HG02588 (cell line): ENCODE measurements around the gene TSPAN17.
"Not testable (repeated sequence)": the region's sequence is repeated elsewhere in the genome, so short reads cannot be mapped to it uniquely, and the experiment has no call there.

Experiments
- ATAC-seq: cut with Tn5 transposase; IDR thresholded peaks from one replicate; pipeline ENCODE4 v1.9.1; 2021; ENCODE audit warnings: mild to moderate bottlenecking, moderate library complexity; ENCODE audit not compliant: unreplicated experiment

Gene TSPAN17, protein sequence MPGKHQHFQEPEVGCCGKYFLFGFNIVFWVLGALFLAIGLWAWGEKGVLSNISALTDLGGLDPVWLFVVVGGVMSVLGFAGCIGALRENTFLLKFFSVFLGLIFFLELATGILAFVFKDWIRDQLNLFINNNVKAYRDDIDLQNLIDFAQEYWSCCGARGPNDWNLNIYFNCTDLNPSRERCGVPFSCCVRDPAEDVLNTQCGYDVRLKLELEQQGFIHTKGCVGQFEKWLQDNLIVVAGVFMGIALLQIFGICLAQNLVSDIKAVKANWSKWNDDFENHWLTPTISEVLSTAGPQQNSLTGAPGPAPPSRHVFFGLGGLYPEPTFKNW

DNA sequence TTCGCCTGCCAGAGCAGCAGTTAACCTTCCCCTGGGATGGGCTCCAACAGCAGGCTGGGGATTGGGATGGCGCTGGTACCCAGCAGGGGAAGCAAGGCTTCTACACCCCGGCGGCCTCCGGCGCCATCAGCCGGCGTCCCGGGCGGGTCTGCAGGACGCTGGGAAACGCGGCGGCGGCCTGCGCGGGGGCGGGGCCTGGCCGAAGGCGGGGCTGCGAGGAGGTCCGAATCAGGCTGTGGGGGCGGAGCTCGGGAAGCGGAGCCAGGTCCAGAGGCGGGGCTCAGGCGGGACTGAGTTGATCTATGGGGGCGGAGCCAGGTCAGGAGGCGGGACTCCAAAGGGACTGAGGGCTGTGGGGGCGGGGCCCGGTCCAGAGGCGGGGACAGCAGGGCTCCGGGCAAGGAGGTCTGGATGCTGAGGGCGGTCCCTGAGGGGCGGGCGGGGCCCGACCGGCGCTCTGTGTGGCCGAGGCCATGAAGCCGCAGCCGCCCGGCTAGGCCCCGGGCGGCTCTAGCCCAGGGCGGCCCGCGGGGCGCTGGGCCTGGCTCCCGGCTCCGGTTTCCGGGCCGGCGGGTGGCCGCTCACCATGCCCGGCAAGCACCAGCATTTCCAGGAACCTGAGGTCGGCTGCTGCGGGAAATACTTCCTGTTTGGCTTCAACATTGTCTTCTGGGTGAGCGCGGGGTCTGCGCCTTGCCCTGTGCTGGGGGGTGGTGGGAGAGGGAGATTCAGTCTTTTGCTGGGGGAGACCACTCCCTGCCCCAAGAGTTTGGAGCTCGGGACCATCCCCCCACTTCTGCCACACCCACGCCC lies at the start of gene TSPAN17:
Gene TSPAN17, plus strand, starts transcription at position 455 of the 813 bp plus-strand sequence. Its CDS starts 132 bp downstream, at position 587.
- peak; percentile 91 for ATAC-seq

DNA sequence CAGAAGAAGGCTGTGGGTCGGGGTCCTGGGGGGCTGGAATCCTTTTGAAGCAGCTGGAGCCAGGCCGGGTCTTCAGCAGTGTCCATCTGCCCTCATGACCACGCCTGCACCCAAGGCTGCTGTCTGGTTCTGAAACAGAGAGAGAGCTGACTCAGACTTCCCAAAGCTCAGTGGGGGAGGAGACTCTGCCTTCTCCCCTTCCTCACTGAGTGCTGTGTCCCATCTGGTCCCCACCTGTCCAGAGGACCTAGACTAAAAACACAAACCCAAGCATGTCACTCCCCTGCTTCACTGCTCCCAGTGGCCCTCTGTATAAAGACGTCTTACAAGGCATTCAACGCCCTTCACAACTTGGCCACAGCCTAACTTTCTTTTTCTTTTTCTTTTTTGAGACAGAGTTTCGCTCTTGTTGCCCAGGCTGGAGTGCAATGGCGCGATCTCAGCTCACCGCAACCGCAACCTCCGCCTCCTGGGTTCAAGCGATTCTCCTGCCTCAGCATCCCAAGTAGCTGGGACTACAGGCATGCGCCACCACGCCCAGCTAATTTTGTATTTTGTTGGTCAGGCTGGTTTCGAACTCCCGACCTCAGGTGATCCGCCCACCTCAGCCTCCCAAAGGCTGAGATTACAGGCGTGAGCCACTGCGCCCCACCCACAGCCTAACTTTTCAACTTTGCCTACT lies 47.4 kb upstream of the TSPAN17 start:
- ATAC-seq: not testable (repeated sequence)

- ATAC-seq: no peak
These were observed 45.3 kb upstream of the TSPAN17 start for GRCh38 chr5:176601901-176602482.

- no peak for ATAC-seq
These were observed 44.2 kb upstream of the TSPAN17 start for GRCh38 chr5:176603091-176603490.

GRCh38 chr5:176606032-176606431 lies 41.3 kb upstream of the TSPAN17 start:
- ATAC-seq: no peak

- ATAC-seq: no peak
These were observed 40.4 kb upstream of the TSPAN17 start for GRCh38 chr5:176606875-176607274.

- ATAC-seq: no peak
These were observed 39.1 kb upstream of the TSPAN17 start for GRCh38 chr5:176608142-176608705.

DNA sequence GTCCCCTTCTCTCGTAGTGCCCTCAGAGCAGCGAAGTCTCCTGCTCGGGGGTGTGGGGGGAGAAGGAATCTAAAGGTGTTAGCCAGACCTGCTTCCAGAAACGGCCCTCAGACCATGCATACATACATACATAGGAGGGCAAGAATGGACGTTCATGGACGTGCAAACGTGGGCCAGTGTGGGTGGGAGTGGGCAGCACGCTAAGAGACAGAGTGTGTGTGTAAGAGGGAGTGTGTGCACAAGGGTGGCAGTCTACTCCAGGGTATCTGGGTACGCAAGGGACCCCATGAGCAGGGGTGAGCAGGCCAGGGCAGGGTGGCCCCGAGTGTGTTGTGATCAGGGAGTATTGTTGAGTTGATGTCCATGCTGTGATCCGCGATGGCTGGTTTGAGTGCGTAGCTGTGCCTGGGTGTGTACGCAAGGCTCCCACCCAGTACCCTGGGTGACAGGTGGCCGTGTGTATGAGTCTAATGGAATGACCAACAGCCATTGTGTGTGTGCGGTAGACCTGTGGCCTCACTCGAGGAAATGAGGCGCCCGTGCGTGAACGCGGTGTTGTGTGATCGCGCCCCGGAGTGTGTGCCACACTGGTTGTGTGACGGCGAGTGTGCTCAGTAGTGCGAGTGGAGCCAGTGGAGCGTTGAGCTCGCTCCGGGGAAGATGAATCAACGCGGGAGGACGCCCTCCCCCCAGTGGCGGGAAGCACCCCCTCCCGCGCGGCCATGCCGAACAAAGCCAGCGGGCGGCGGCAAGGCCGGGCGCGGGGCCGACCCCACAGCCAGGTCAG lies 38.2 kb upstream of the TSPAN17 start:
- ATAC-seq: peak; percentile 15

DNA sequence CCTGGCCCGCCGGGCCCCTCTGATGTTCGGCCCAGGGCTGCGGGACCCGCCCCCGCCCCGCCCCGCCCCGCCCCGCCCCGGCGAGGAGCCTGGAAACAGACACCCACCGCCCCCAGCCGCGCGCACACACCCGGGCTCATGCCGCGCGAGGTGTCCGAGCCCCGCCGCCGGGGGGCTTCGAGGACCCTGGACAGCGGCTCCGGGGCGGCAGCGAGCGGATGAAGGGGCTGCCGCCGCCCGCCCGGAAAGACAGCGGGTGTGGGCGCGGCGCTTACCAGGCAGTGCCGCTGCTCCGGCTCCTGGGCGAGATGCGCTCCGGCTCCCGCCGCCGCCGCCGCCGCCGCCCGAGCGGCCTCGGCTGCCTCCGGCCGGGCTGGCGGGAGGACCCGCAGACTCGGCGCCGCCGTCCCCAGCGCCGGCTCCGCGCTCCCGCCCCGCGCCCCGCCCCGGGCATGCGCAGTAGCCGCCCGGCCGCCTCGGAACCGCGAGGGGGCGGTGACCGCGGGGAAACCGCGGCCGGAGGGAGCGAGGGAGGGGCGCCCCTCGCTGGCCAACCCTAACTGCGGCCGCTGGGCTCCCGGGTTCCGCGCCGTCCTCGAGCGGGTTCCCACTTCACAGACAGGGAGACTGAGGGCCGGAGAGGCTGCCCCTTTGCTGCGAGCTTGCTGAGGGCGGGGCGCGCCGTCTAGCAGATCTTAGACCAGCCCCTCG lies 37.4 kb upstream of the TSPAN17 start, which contains the start of gene GPRIN1:
Gene GPRIN1, minus strand, starts transcription at position 433 of the 711 bp plus-strand sequence. CDS start 10,322 bp downstream, outside the sequence.
- peak; percentile 74 for ATAC-seq

- ATAC-seq: peak; percentile 10
These were observed 36.9 kb upstream of the TSPAN17 start for GRCh38 chr5:176610435-176610773.

DNA sequence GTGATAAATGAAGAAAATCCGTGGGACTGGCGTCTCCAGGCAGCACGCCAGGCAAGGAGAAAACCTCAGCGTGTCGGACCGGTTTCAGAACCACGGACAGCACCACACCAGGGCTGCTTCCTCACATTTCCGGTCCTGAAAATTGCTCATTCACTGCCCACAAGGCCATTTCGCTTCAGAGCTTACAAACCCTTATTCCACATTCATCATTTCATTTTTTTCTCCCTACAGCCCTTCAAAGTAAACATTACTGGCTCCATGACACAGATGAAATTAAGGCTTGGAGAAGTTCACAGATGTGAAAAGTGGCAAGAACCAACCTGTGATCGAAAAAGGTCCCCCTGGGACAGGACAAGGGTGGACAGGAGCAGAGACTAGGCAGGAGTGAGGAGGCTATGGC lies 35.8 kb upstream of the TSPAN17 start:
- ATAC-seq: no peak

GRCh38 chr5:176612008-176612407 lies 35.3 kb upstream of the TSPAN17 start:
- no peak for ATAC-seq

DNA sequence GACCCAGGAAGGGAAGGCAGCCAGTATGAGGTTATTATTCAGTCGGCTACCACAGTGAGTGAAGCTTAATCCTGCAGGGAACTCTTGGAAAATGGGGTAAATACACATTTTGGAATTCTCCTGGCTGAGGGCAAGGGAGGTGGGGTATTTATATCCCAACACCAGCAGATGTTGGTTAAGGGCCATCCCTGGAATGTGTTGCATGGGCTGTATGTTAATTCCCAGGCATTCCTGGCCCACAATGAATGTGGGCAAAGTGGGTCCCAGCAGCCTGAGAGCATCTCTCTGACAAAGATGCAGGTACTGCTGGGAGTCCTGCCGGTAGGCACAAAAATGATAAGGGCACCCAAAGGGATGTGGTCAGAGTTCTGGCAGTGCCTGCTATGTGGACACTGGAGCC lies 34.4 kb upstream of the TSPAN17 start:
- no peak for ATAC-seq

- ATAC-seq: no peak
These were observed 32.3 kb upstream of the TSPAN17 start for GRCh38 chr5:176614805-176615478.

DNA sequence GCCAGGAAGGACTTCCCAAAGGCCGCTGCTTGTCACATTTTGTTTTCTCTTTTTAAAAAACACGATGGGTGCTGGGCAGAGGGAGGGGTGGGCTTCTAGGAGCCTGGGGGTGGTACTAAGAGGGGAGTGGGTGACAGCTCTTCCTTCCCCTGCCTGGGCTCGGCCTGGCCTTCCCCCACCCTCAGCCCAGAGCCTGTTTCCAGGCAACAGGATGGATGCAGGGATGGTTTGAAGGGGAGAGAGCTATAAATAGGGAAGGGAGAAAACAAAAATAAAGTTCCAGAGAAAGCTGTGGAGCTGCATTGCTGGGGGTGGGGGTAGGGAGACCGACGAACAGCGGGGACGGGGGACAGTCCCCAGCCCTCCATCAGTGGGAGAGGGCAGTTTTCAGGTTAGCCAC lies 30.8 kb upstream of the TSPAN17 start:
- no peak for ATAC-seq

- no peak for ATAC-seq
These were observed 28.5 kb upstream of the TSPAN17 start for GRCh38 chr5:176618783-176619182.

DNA sequence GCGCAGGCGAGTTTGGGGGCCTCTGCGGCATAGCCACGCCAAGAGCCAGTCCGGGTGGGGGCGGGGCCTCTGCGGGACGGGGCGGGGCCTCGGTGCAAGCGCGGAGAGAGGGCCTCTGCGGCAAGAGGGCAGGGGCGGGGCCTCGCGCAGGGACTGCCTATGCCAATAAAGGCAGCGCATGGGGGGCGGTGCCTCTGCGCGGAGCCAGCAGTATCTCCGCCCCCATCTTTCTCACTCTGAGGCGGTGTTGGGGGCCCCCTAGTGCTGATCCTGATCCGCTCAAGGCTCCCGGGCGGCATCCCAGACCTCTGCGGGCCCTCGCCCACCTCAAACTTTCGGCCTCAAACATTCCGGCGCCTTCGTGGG lies 28.1 kb upstream of the TSPAN17 start:
- peak; percentile 75 for ATAC-seq

GRCh38 chr5:176619569-176620332 lies 27.5 kb upstream of the TSPAN17 start:
- no peak for ATAC-seq
